HG03469 (cell line): Measurements from ENCODE around the gene KRTAP7-1.

Source experiments
- ATAC-seq: cut with Tn5 transposase; IDR thresholded peaks from one replicate; pipeline ENCODE4 v1.9.1; 2021; ENCODE audit warnings: mild to moderate bottlenecking, moderate library complexity, moderate number of reproducible peaks; ENCODE audit not compliant: unreplicated experiment

Gene KRTAP7-1, protein sequence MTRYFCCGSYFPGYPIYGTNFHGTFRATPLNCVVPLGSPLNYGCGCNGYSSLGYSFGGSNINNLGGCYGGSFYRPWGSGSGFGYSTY

DNA sequence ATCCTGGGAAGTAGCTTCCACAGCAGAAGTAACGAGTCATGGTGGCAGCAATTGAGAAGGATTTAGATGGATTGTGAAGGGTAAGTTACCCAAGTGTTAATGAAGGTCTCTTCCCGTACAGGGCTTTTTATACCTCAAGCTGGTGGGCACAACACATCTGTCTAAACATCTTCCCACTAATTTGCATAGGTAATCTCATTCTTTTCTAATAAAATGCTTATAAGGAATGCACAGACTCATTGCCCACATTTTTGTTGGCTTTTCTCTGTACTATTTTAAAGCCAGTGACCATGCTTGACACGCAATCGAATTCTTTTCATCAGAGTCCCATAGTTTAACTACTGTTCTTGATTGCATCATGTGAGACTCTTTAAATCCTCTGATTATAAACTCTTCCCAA, at the start of gene KRTAP7-1:
KRTAP7-1 (minus strand) TSS at position 101 of the 400 bp plus-strand sequence; CDS start at position 40, 61 bp downstream.
- no peak for ATAC-seq

DNA sequence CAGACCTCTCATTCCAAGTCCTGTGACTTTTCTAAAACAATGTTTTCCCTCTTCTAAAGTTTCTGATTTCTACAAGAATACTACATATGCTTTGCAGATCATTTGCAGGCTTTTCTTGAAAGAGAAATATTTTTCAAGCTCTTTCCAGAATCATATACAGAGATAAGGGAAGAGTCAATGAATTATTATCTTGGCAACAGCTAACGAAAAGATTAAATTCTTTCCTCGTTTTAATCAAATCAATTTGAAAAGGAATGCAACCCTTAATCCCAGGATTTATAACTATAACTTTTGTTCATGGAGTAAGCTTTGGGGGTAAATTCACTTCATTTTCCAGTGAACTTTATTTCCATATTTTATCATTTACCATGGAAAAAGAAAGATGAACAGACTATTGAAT, 45.0 kb upstream of the KRTAP7-1 start:
- no peak for ATAC-seq

DNA sequence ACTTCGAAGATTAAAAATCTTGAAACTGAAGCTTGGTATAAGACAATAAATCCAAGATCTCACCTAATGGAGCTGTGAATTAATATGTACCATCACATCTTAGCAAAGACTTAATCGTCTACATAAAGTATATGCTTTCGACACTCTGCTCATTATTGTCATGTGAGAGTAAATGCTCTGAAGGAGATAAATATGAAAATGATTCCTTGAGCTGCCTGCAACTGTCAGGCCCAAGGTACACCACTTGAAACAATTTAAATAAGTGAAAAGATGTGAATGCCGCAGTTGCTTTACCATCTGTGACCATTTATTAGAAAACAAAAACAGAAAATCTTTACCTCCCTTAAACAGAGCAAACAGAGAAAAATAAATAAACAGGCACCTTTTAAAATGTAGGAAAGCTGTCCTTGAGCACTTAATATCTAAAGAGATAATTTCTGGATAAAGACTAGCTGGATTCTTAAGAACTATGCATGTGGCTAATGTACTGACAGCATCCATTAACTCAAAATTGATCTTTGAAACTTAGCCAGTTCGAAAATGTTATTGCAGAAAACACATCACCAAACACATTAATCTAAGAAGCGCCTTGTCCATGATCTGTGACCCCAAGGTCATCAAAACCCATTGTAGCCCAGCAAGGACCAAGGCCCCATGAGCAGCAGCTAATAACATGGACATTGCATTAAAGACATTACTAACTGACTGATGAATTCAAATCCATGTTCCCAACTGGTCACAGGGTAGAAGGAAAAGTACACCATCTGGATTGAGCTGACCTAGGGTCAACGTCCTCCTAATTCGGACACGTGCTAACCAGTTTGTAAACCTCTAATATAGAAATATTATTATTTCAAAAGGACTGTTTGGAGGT, 18.3 kb upstream of the KRTAP7-1 start:
- ATAC-seq, result no peak

DNA sequence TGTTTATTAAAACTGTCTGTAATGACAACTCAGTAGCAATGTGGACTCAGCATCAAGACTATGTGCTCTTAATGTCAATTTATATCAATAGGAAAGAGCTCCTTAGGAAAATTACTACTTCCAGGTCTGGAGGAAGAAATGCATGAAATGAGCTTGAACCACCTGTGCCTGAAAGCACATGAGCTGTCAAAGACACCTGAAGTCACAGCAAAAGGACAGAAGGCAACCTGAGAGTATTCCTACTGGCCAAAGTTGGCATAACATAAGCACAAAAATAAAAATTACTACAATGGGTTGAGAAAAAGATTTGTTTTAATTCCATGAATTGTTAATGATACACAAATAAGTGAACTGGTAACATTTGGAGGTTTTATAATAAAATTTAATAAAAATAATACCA, 13.4 kb upstream of the KRTAP7-1 start:
- ATAC-seq, result no peak

DNA sequence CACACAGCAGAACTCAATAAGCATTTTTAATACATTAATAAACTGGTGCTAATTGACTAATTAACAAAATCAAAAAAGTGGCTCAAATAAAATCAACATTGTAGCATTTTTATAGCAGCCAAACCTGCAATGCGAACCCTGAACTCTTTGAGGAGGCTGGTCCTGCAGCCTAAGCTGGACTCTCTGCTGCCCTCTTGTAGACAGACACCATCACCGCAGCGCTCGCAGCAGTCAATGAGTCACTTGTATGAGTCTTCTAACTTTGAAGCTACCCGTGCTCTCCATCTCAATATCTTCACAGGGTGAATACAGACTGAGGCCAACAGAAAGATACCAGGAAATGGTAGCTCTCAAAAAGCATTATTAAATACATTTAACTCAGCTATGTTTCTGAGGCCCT, 9.7 kb upstream of the KRTAP7-1 start:
- no peak for ATAC-seq

DNA sequence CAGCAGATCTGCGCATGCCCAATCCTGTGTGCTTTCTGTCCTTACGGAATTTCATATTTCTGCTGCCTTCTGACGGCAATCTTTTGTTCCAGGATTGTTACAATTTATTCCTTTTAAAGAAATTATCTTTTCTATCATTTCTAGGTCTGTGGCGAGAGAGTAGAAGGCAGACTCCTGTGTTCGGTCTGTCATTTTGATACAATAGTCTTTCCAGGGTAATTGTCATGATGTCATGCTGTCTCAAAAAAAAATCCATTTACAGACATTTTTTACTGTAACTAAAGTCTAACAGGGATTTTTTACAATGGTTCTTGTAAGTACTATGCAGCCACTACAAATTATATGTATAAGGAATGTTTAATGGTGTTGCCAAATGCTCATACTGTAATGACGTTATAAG, 9.0 kb upstream of the KRTAP7-1 start:
- no peak for ATAC-seq

DNA sequence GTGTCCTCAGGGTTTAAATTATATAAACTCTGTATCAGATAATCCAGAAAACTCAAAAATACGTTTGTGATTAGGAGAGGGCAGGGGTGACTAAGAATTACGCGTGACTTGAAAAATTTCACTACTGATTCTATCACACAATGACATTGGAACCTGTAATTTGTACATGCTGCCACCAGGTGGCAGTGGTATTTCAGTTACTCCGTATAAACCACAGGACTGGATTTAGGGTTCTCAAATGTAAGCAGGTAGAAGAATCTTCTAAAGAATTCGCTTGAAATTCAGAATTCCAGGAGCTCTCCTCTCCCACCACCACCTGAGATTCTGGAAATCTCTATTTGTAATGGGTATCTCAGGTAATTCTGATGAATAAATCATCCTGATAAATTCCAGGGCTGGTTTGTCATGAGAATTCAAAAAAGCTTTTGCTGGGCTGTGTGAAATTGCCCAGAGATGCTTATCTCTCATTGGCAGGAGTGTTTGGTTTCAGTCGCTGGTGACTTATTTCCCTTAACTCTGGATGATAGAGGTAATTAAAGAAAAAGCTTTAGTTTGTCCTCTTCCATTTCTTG, 1.7 kb upstream of the KRTAP7-1 start:
- no peak for ATAC-seq

DNA sequence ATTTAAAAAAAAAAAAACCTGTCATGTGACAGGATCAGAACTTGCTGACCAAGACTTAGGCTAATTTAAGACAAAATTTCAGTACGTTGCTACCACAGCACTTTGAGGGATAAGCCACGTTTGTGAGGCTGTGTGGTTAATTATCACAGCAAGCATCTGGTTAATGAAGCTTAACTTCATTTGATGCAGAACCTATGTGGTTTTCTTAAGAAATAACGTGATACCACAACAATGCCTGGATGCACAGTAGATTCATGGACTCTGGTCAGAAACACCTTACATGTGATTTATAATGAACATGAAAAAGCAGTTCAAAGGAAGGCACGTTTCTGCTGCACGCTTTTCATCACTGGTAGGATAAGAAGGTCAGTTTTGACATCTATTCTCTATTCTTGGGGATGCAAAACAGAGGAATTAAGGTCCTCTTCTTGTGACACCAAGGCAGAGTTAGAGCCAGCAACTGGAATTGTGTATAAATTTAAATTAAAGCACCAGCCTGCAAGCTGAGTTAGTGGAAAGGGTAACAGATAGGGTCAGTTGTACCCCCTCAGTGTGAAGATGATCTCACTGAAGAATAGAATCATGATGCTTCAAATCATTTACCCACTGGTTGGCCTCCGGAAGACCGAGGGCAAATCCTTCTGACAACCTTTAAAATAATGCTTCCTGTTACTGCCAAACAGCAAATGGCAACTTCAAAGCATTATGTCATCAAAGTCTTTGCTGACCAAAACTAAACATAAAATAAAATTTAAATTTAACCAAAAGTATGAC, 10.5 kb downstream of the KRTAP7-1 start:
- no peak for ATAC-seq

DNA sequence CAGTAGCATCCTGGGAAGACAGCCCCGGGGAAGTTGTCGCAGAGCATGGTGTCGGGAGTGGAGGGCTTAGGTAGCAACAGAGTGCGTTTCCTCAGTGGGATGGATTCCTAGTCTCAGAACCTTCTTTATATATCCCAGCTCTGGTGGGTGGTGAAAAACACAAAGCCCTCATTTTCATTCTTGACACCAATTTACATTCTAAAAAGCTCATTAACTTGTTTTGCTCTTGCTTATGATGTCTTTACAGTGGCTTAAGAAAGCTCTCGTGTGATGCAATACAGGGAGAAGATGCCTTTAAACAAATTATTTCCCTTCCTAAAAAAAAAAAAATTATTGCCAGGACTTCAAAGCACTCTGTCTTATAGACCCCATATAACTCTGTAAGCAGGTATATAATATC, 16.4 kb downstream of the KRTAP7-1 start, which contains the start of gene KRTAP8-1:
KRTAP8-1 (minus strand) TSS at position 101 of the 400 bp plus-strand sequence; CDS start at position 47, 54 bp downstream.
- no peak for ATAC-seq

DNA sequence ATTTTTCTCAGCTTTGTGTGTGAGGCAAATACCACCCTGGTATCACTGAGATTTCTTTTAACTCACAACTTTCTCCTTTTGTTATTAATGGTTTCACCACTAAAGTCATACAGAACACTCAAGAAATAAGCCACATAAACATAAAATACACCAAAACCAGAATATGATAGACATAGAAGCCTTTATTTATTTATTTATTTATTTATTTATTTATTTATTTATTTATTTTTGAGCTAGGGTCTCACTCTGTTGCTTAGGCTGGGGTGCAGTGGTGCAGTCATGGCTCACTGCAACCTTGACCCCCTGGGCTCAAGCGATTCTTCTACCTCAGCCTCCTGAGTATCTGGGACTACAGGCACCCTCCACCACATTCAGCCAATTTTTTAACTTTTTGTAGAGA, 29.0 kb downstream of the KRTAP7-1 start:
- no peak for ATAC-seq

DNA sequence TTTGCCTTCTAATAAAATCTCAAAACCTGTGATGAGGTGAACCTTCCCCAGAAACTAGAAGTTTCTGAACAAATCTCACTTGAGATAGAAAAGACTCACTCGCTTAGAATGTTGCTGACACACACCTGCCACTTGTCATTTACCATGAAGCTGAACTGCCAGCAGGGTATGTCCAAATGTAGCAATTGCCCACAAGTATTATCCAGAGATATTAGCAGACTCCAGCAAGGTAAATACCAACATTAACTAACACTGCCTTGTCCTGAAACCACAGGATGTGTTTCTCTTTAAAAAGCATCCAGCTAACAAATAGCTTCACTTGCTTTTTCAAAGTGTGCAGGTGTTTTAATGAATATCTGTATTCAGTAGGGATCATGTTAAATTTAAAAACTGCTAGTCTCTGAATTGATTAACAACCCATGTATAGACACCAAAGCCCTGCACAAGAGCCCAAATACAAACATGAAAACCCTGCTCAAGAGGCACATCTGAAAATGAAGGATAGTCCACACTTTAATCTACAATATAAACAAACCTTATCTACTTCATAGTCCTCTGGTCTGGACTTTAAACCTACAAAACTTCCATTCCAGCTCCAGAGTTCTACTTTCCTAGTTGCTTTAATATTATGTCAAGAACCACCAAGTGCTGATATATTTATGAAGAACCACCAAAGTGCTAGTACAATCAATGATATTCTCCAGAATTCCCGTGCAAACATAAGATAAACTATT, 35.8 kb downstream of the KRTAP7-1 start:
- no peak for ATAC-seq

DNA sequence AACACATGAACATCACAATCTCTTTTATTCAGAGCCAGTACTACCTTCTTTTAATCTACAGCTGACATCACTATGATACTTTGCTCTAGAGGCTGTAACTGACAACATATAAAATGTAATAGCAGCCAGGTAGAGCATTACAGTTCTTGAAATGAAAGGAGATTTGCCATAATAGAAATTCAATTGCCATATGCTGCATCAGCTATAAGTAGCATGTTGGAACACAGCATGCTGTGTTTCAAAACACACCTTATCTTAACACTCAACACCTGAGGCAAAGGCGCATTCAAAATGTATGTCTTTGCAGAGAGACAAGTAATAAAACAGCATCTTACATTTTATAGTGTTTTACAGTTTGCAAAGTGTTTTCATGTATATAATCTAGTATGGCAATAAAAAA, 50.3 kb downstream of the KRTAP7-1 start:
- ATAC-seq, result no peak
